Measurements from ENCODE around the gene ATP9B.

ATP9B gene

GRCh38 chr18:79187532-79188277, 118.5 kb downstream of the ATP9B start:
- no peak overlapping the region for H3K27ac Mint-ChIP-seq
- peaks cover 8% of the 10 kb centered on the region for H3K4me1 Mint-ChIP-seq
- CTCF ChIA-PET = no interaction called here
- peaks cover 2% of the 10 kb centered on the region for H3K36me3 Mint-ChIP-seq
- H3K9me3 Mint-ChIP-seq = no peaks in the 10 kb centered on the region
- no peaks in the 10 kb centered on the region for H3K27me3 Mint-ChIP-seq
- H3K4me3 Mint-ChIP-seq = no peak overlapping the region
- no peak for DNase-seq

DNA sequence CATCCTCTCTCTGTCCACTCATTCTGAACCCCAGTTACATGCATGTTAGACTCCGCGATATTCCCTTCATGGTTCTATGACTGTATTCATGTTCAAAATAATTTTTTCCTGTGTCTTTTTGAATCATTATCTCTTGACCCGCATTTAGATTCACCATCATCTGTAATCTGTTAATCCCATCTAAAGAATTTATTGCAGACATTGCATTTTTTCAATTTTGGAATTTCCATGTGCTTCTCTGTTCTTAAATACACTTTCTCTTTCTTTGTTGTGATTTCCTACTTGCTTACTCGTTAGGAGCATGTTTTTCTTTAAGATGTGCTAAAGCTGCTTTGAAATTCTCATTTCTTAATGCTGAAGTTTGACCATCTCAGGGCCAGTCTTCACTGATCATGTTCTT, 122.2 kb downstream of the ATP9B start:
- H3K4me1 Mint-ChIP-seq = peaks cover 8% of the 10 kb centered on the region
- CTCF ChIA-PET = no interaction called here

DNA sequence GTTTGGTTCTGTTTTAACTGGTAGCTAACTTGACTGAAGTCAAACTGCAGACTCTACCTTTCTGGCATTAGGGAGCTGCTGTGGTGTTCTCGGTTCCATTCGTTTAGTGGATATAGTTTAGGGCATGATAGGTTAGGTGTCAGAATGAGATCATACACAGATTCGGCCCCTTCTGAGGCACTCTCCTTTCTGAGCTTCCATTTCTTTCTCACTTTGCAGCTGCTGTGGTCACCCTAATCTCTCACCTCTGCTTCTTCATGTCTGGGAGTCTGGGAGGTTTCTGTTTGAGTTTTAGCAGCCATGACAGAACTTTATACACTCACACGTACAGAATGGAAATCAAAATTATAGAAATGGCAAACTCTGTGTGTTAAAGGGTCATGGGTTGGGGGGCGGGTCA, 122.8 kb downstream of the ATP9B start:
- Mint-ChIP-seq H3K36me3 (peaks cover 2% of the 10 kb centered on the region), H3K27ac (no peak overlapping the region), H3K27me3 (no peaks in the 10 kb centered on the region), H3K4me1 (peaks cover 8% of the 10 kb centered on the region), H3K9me3 (no peaks in the 10 kb centered on the region), H3K4me3 (no peak overlapping the region)
- CTCF ChIA-PET = no interaction called here
- DNase-seq = no peak

More for the DNA sequence above, 122.2 kb downstream of the ATP9B start:
- no peak for DNase-seq
- no peaks in the 10 kb centered on the region for H3K9me3 Mint-ChIP-seq
- no peak overlapping the region for H3K4me3 Mint-ChIP-seq
- peaks cover 2% of the 10 kb centered on the region for H3K36me3 Mint-ChIP-seq
- no peaks in the 10 kb centered on the region for H3K27me3 Mint-ChIP-seq
- H3K27ac Mint-ChIP-seq = no peak overlapping the region

DNA sequence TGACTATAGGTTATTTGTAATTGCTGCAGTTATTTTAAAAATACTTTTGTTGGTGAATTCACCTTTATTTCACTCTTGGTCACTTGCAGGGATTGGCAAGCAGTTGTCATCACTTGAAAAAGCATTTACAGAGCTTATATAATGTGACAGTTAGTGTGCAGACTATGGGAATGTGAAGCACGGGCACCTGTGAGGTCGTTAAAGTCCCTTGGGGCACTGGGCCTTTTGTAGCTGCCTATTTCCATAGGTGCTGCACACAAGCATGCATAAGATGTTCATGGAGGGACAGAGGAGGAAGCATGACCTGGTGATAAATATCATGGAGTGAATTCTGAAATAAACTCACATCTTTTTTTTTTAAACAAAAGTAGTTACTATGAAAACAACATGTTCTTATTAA, 124.6 kb downstream of the ATP9B start:
- Mint-ChIP-seq H3K27me3 (no peaks in the 10 kb centered on the region), H3K9me3 (no peaks in the 10 kb centered on the region), H3K36me3 (peaks cover 5% of the 10 kb centered on the region), H3K4me1 (no peaks in the 10 kb centered on the region), H3K27ac (no peak overlapping the region), H3K4me3 (no peak overlapping the region)
- CTCF ChIA-PET = interaction anchor here (1.1 kb wide), 1 partner anchor 14 kb away, joined by 3 read pairs; no protein-coding TSS in a partner anchor
- no peak for DNase-seq

GRCh38 chr18:79195716-79196683, 126.8 kb downstream of the ATP9B start:
- Mint-ChIP-seq H3K4me3 (no peak overlapping the region), H3K27ac (no peak overlapping the region), H3K27me3 (no peaks in the 10 kb centered on the region), H3K9me3 (no peaks in the 10 kb centered on the region), H3K4me1 (no peaks in the 10 kb centered on the region), H3K36me3 (peaks cover 5% of the 10 kb centered on the region)
- CTCF ChIA-PET = no interaction called here
- DNase-seq = no peak

- Mint-ChIP-seq H3K9me3 (no peaks in the 10 kb centered on the region), H3K36me3 (peaks cover 3% of the 10 kb centered on the region), H3K27ac (no peak overlapping the region), H3K4me1 (peaks cover 4% of the 10 kb centered on the region), H3K4me3 (no peak overlapping the region), H3K27me3 (no peaks in the 10 kb centered on the region)
- CTCF ChIA-PET = no interaction called here
- DNase-seq = no peak
Measured at GRCh38 chr18:79197531-79197930, 128.3 kb downstream of the ATP9B start.

- CTCF ChIA-PET = no interaction called here
- H3K27ac Mint-ChIP-seq = no peak overlapping the region
- no peaks in the 10 kb centered on the region for H3K9me3 Mint-ChIP-seq
- H3K36me3 Mint-ChIP-seq = peaks cover 3% of the 10 kb centered on the region
- no peak for DNase-seq
- no peaks in the 10 kb centered on the region for H3K27me3 Mint-ChIP-seq
- peaks cover 12% of the 10 kb centered on the region for H3K4me1 Mint-ChIP-seq
- H3K4me3 Mint-ChIP-seq = no peak overlapping the region
Measured at GRCh38 chr18:79199691-79200374, 130.6 kb downstream of the ATP9B start.

DNA sequence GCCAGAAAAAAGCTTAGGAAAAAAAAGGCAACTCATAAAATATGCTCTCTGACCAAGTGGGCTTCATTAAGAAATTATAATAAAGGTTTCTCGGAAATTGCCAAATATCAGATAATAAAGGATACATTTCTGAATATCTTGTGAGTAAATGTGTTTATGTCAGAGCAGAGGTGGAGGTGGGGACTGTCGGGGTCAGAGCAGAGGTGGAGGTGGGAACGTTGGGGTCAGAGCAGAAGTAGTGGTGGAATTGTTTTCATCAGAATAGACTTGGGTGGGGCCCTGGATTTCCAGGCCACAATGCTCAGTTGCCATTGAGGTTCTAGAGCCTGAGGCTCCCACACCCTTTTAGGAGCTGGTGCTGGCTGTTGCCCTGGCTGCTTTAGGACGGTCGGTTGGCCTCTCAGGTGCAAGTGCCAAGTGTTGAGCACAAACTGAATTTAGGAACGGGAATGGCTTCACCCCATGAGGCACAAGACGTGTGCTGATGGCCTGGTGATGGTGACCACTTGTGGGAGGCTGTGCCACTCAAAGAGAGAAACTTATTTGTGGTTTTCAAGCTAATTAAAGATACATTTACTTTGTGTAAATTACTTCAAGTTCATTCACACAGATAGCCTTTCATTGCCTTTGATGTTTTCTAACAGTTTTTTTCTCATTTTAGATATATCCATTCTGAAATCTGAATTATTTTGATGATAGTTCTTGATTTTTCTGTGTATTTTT, 131.5 kb downstream of the ATP9B start:
- Mint-ChIP-seq H3K9me3 (no peaks in the 10 kb centered on the region), H3K27ac (no peak overlapping the region), H3K4me3 (no peak overlapping the region), H3K36me3 (peaks cover 3% of the 10 kb centered on the region), H3K27me3 (no peaks in the 10 kb centered on the region), H3K4me1 (peaks cover 12% of the 10 kb centered on the region)
- DNase-seq = no peak
- CTCF ChIA-PET = no interaction called here

DNA sequence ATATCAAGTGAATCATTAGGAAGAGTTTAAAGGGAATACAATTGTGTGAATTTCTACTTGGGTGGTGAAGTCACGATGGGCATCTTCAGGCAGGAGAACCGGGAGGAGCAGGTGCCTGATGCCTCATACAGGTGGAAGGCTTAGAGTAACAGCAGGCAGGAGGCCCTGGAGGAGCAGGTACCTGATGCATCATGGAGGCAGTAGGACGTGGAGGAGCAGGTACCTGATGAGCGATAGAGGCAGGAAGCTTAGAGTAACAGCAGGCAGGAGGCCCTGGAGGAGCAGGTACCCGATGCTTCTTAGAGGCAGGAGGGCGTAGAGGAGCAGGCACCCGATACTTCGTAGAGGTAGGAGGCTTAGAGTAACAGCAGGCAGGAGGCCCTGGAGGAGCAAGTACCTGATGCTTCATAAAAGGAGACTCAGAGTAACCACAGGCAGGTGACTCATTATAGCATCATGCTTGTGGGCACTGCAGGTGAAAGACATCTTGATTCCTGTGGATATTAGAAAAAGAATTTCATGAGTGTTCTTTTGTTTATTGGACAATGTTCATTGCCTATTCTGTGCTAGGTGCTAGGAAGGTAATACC, 133.9 kb downstream of the ATP9B start:
- peaks cover 5% of the 10 kb centered on the region for H3K36me3 Mint-ChIP-seq
- no peak for DNase-seq
- CTCF ChIA-PET = no interaction called here
- peaks cover 18% of the 10 kb centered on the region for H3K4me1 Mint-ChIP-seq
- no peak overlapping the region for H3K4me3 Mint-ChIP-seq
- peak overlapping the region; percentile 35 for H3K27ac Mint-ChIP-seq
- no peaks in the 10 kb centered on the region for H3K27me3 Mint-ChIP-seq
- no peaks in the 10 kb centered on the region for H3K9me3 Mint-ChIP-seq

- CTCF ChIA-PET = no interaction called here
- Mint-ChIP-seq H3K27me3 (no peaks in the 10 kb centered on the region), H3K36me3 (peaks cover 5% of the 10 kb centered on the region), H3K9me3 (no peaks in the 10 kb centered on the region), H3K27ac (no peak overlapping the region), H3K4me1 (peaks cover 18% of the 10 kb centered on the region), H3K4me3 (no peak overlapping the region)
- DNase-seq = no peak
Measured at GRCh38 chr18:79204889-79205807, 136.0 kb downstream of the ATP9B start.

GRCh38 chr18:79206444-79206843, 137.2 kb downstream of the ATP9B start:
- H3K4me3 Mint-ChIP-seq = no peak overlapping the region
- peaks cover 5% of the 10 kb centered on the region for H3K36me3 Mint-ChIP-seq
- no peaks in the 10 kb centered on the region for H3K9me3 Mint-ChIP-seq
- CTCF ChIA-PET = no interaction called here
- no peak for DNase-seq
- H3K4me1 Mint-ChIP-seq = peaks cover 18% of the 10 kb centered on the region
- no peaks in the 10 kb centered on the region for H3K27me3 Mint-ChIP-seq
- no peak overlapping the region for H3K27ac Mint-ChIP-seq

GRCh38 chr18:79208906-79209305, 139.7 kb downstream of the ATP9B start:
- Mint-ChIP-seq H3K27me3 (no peaks in the 10 kb centered on the region), H3K4me3 (no peak overlapping the region), H3K4me1 (peaks cover 6% of the 10 kb centered on the region), H3K36me3 (peaks cover 5% of the 10 kb centered on the region), H3K27ac (no peak overlapping the region), H3K9me3 (no peaks in the 10 kb centered on the region)
- CTCF ChIA-PET = no interaction called here
- no peak for DNase-seq
